Neural crest cell (in vitro differentiated cells): ENCODE data around the gene BICRA. TPM values are rescaled to one million over a fixed set of nuclear protein-coding genes. Genes with fewer than 3 reads are reported as not detected.

Source experiments
- DNase-seq: peaks from one replicate; pipeline ENCODE4 v3.0.0; 2021; ENCODE audit warnings: low read depth, mixed read lengths, low spot score
- H3K27ac Mint-ChIP-seq: one replicate; pipeline ENCODE4 v1.8.0; 2021; ENCODE audit warnings: mild to moderate bottlenecking, mixed read lengths; ENCODE audit not compliant: unreplicated experiment
- H3K27me3 Mint-ChIP-seq: 2 replicates; pipeline ENCODE4 v1.8.0; 2021; ENCODE audit warnings: low read depth, mild to moderate bottlenecking, mixed read lengths
- H3K36me3 Mint-ChIP-seq: 2 replicates; pipeline ENCODE4 v1.8.0; 2021; ENCODE audit warnings: low read depth, mild to moderate bottlenecking, mixed read lengths
- H3K4me1 Mint-ChIP-seq: 2 replicates; pipeline ENCODE4 v1.8.0; 2021; ENCODE audit warnings: mixed read lengths
- H3K4me3 Mint-ChIP-seq: one replicate; pipeline ENCODE4 v1.8.0; 2021; ENCODE audit warnings: mild to moderate bottlenecking, mixed read lengths
- H3K9me3 Mint-ChIP-seq: 2 replicates; pipeline ENCODE4 v1.8.0; 2021; ENCODE audit warnings: mixed read lengths
- CTCF ChIP-seq: fragments of 200-600 bp; sonication (generic); conservative IDR thresholded peaks from 2 replicates; pipeline ENCODE4 v1.5.0; 2021; ENCODE audit warnings: antibody characterized with exemption, mild to moderate bottlenecking
- total RNA-seq: library from RNA; stranded (reverse); gene quantifications from 2 replicates; pipeline ENCODE4 v1.2.1, GENCODE V29; 2021

The BICRA gene
- total RNA-seq, 1 donor from 2014 or later: 28.9 TPM

GRCh38 chr19:47698631-47699359 lies 89.9 kb downstream of the BICRA start:
- no peaks in the 10 kb centered on the region for H3K36me3 Mint-ChIP-seq
- TF ChIP-seq CTCF: no peak
- peaks cover 10% of the 10 kb centered on the region for H3K4me1 Mint-ChIP-seq
- no peak overlapping the region for H3K27ac Mint-ChIP-seq
- no peaks in the 10 kb centered on the region for H3K9me3 Mint-ChIP-seq
- no peak overlapping the region for H3K4me3 Mint-ChIP-seq
- DNase-seq: no peak
- no peaks in the 10 kb centered on the region for H3K27me3 Mint-ChIP-seq

GRCh38 chr19:47699360-47699917 lies 90.5 kb downstream of the BICRA start:
- peaks cover 10% of the 10 kb centered on the region for H3K4me1 Mint-ChIP-seq
- peak; percentile 67 for DNase-seq
- H3K9me3 Mint-ChIP-seq: no peaks in the 10 kb centered on the region
- no peak overlapping the region for H3K4me3 Mint-ChIP-seq
- no peak overlapping the region for H3K27ac Mint-ChIP-seq
- H3K36me3 Mint-ChIP-seq: no peaks in the 10 kb centered on the region
- H3K27me3 Mint-ChIP-seq: no peaks in the 10 kb centered on the region
- peak; percentile 82 for TF ChIP-seq CTCF

GRCh38 chr19:47700934-47701716 lies 92.2 kb downstream of the BICRA start:
- Mint-ChIP-seq H3K4me1 (peaks cover 6% of the 10 kb centered on the region), H3K27me3 (no peaks in the 10 kb centered on the region), H3K27ac (no peak overlapping the region), H3K36me3 (no peaks in the 10 kb centered on the region), H3K4me3 (no peak overlapping the region), H3K9me3 (no peaks in the 10 kb centered on the region)
- TF ChIP-seq CTCF: no peak
- DNase-seq: no peak

- TF ChIP-seq CTCF: no peak
- no peaks in the 10 kb centered on the region for H3K9me3 Mint-ChIP-seq
- H3K27me3 Mint-ChIP-seq: no peaks in the 10 kb centered on the region
- peaks cover 6% of the 10 kb centered on the region for H3K4me1 Mint-ChIP-seq
- H3K4me3 Mint-ChIP-seq: no peak overlapping the region
- DNase-seq: no peak
- H3K36me3 Mint-ChIP-seq: no peaks in the 10 kb centered on the region
- no peak overlapping the region for H3K27ac Mint-ChIP-seq
These were observed 93.0 kb downstream of the BICRA start for GRCh38 chr19:47701717-47702552.

GRCh38 chr19:47702671-47703070 lies 93.7 kb downstream of the BICRA start:
- Mint-ChIP-seq H3K9me3 (no peaks in the 10 kb centered on the region), H3K4me1 (peaks cover 6% of the 10 kb centered on the region), H3K27me3 (peaks cover 5% of the 10 kb centered on the region), H3K4me3 (no peak overlapping the region), H3K27ac (no peak overlapping the region), H3K36me3 (no peaks in the 10 kb centered on the region)
- no peak for DNase-seq
- TF ChIP-seq CTCF: no peak
